ENCODE measurements around the gene RAD1.

The RAD1 gene

GRCh38 chr5:34870382-34870781 is 44.9 kb downstream of the RAD1 start:
- TF ChIP-seq CTCF (IDR thresholded peaks at IDR 0.05; ENCODE audit: insufficient read depth, low read length, poor library complexity, severe bottlenecking): no peak
- Histone ChIP-seq H3K27me3 (replicated peaks; ENCODE audit: control insufficient read depth, insufficient read depth, low read length) (no peaks in the 10 kb centered on the region), H3K4me3 (replicated peaks; ENCODE audit: low read depth, low read length) (no peak overlapping the region), H3K36me3 (ENCODE audit: control insufficient read depth, insufficient read depth, low read length) (no peaks in the 10 kb centered on the region)
- DNase-seq (ENCODE audit: extremely low read depth, insufficient read length): no peak

GRCh38 chr5:34869256-34869655 is 46.0 kb downstream of the RAD1 start:
- TF ChIP-seq CTCF (IDR thresholded peaks at IDR 0.05; ENCODE audit: insufficient read depth, low read length, poor library complexity, severe bottlenecking): no peak
- Histone ChIP-seq H3K36me3 (ENCODE audit: control insufficient read depth, insufficient read depth, low read length) (no peaks in the 10 kb centered on the region), H3K4me3 (replicated peaks; ENCODE audit: low read depth, low read length) (no peak overlapping the region), H3K27me3 (replicated peaks; ENCODE audit: control insufficient read depth, insufficient read depth, low read length) (no peaks in the 10 kb centered on the region)
- no peak for DNase-seq (ENCODE audit: extremely low read depth, insufficient read length)

- Histone ChIP-seq H3K27me3 (replicated peaks; ENCODE audit: control insufficient read depth, insufficient read depth, low read length) (no peaks in the 10 kb centered on the region), H3K4me3 (replicated peaks; ENCODE audit: low read depth, low read length) (no peak overlapping the region), H3K36me3 (ENCODE audit: control insufficient read depth, insufficient read depth, low read length) (no peaks in the 10 kb centered on the region)
- TF ChIP-seq CTCF (IDR thresholded peaks at IDR 0.05; ENCODE audit: insufficient read depth, low read length, poor library complexity, severe bottlenecking): no peak
- no peak for DNase-seq (ENCODE audit: extremely low read depth, insufficient read length)
Observed at GRCh38 chr5:34868791-34869190, 46.5 kb downstream of the RAD1 start.

GRCh38 chr5:34867660-34868059 is 47.6 kb downstream of the RAD1 start:
- no peaks in the 10 kb centered on the region for H3K36me3 ChIP-seq (ENCODE audit: control insufficient read depth, insufficient read depth, low read length)
- no peak overlapping the region for H3K4me3 ChIP-seq (replicated peaks; ENCODE audit: low read depth, low read length)
- no peak for TF ChIP-seq CTCF (IDR thresholded peaks at IDR 0.05; ENCODE audit: insufficient read depth, low read length, poor library complexity, severe bottlenecking)
- no peak for DNase-seq (ENCODE audit: extremely low read depth, insufficient read length)
- no peaks in the 10 kb centered on the region for H3K27me3 ChIP-seq (replicated peaks; ENCODE audit: control insufficient read depth, insufficient read depth, low read length)

GRCh38 chr5:34866989-34867471 is 48.3 kb downstream of the RAD1 start:
- Histone ChIP-seq H3K36me3 (ENCODE audit: control insufficient read depth, insufficient read depth, low read length) (no peaks in the 10 kb centered on the region), H3K27me3 (replicated peaks; ENCODE audit: control insufficient read depth, insufficient read depth, low read length) (no peaks in the 10 kb centered on the region), H3K4me3 (replicated peaks; ENCODE audit: low read depth, low read length) (no peak overlapping the region)
- DNase-seq (ENCODE audit: extremely low read depth, insufficient read length): no peak
- TF ChIP-seq CTCF (IDR thresholded peaks at IDR 0.05; ENCODE audit: insufficient read depth, low read length, poor library complexity, severe bottlenecking): no peak

- Histone ChIP-seq H3K27me3 (replicated peaks; ENCODE audit: control insufficient read depth, insufficient read depth, low read length) (no peaks in the 10 kb centered on the region), H3K36me3 (ENCODE audit: control insufficient read depth, insufficient read depth, low read length) (no peaks in the 10 kb centered on the region), H3K4me3 (replicated peaks; ENCODE audit: low read depth, low read length) (no peak overlapping the region)
- no peak for DNase-seq (ENCODE audit: extremely low read depth, insufficient read length)
- TF ChIP-seq CTCF (IDR thresholded peaks at IDR 0.05; ENCODE audit: insufficient read depth, low read length, poor library complexity, severe bottlenecking): no peak
Observed at GRCh38 chr5:34865091-34865490, 50.2 kb downstream of the RAD1 start.
